ENCODE results near the gene SMIM10L2A. TPM values are rescaled to one million over a fixed set of nuclear protein-coding genes. Genes with fewer than 3 reads are reported as not detected.
"Not testable (repeated sequence)": the region's sequence is repeated elsewhere in the genome, so short reads cannot be mapped to it uniquely, and the experiment has no call there.

Gene SMIM10L2A
- total RNA-seq, 1 experiment from 2014 or later = not detected

- DNase-seq (ENCODE audit: low read depth in 1 of 2, low spot score in 2 of 2) = no peak
- Histone ChIP-seq H3K4me3 (no peak overlapping the region), H3K36me3 (no peaks in the 10 kb centered on the region), H3K27ac (no peak overlapping the region), H3K9me3 (replicated peaks) (no peaks in the 10 kb centered on the region), H3K4me1 (replicated peaks) (no peaks in the 10 kb centered on the region), H3K27me3 (replicated peaks) (no peaks in the 10 kb centered on the region)
Measured at GRCh38 chrX:135403374-135403773, 18.4 kb upstream of the SMIM10L2A start.

GRCh38 chrX:135406428-135406827 lies 15.3 kb upstream of the SMIM10L2A start:
- not testable (repeated sequence) for H3K27ac ChIP-seq; DNase-seq (ENCODE audit: low read depth in 1 of 2, low spot score in 2 of 2); H3K4me3 ChIP-seq; H3K9me3 ChIP-seq (replicated peaks); H3K4me1 ChIP-seq (replicated peaks); H3K27me3 ChIP-seq (replicated peaks); H3K36me3 ChIP-seq

DNA sequence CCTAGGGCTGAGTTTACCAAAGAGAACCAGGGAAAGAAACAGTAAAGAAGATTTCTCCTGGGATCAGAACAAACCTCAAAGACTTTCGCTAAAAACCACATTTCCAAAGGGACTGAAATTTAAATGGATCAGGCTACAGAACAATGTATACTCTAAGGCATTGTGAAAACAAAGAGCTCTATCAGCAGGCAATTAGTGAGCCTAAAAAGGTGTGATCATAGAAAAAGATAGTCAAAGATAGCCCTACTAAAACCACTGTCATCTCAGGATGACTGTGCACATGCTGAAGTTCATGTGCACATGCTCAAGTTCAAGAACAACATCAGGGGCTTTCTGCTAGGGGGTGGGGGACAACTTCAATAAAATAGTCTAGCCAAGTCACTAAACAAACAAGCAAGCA lies 12.9 kb upstream of the SMIM10L2A start:
- Histone ChIP-seq H3K27ac (no peak overlapping the region), H3K4me3 (no peak overlapping the region), H3K4me1 (replicated peaks) (no peaks in the 10 kb centered on the region), H3K9me3 (replicated peaks) (no peaks in the 10 kb centered on the region), H3K27me3 (replicated peaks) (no peaks in the 10 kb centered on the region), H3K36me3 (no peaks in the 10 kb centered on the region)
- DNase-seq (ENCODE audit: low read depth in 1 of 2, low spot score in 2 of 2) = no peak

GRCh38 chrX:135410861-135411627 lies 10.7 kb upstream of the SMIM10L2A start:
- Histone ChIP-seq H3K9me3 (replicated peaks) (no peaks in the 10 kb centered on the region), H3K27me3 (replicated peaks) (no peaks in the 10 kb centered on the region), H3K36me3 (no peaks in the 10 kb centered on the region), H3K27ac (no peak overlapping the region), H3K4me1 (replicated peaks) (no peaks in the 10 kb centered on the region), H3K4me3 (no peak overlapping the region)
- no peak for DNase-seq (ENCODE audit: low read depth in 1 of 2, low spot score in 2 of 2)

GRCh38 chrX:135411893-135412292 lies 9.9 kb upstream of the SMIM10L2A start:
- no peak overlapping the region for H3K4me3 ChIP-seq
- DNase-seq (ENCODE audit: low read depth in 1 of 2, low spot score in 2 of 2) = no peak

DNA sequence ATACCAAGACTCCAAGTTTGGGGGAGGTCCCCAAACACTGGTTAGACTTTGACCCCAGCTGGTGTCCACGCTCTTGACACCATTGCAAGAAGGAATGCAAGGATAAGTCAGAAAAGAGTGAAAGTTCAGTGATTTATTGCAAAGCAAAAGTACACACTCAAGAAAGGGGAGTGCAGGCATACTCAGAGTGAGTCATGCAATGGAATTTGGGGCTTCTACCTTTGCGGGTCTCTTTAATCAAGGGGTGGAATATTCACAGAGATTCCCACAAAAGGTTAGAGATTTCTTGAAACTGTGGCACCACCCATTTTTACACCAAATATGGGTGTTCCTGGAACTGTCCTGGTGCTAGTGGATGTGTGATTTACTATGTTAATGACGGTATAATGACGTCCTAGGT lies 5.2 kb upstream of the SMIM10L2A start:
- Histone ChIP-seq H3K4me1 (replicated peaks) (no peaks in the 10 kb centered on the region), H3K4me3 (no peak overlapping the region), H3K9me3 (replicated peaks) (no peaks in the 10 kb centered on the region), H3K27ac (no peak overlapping the region), H3K27me3 (replicated peaks) (no peaks in the 10 kb centered on the region), H3K36me3 (no peaks in the 10 kb centered on the region)
- DNase-seq (ENCODE audit: low read depth in 1 of 2, low spot score in 2 of 2) = no peak

More at GRCh38 chrX:135411893-135412292, 9.9 kb upstream of the SMIM10L2A start:
- Histone ChIP-seq H3K9me3 (replicated peaks) (no peaks in the 10 kb centered on the region), H3K27ac (no peak overlapping the region), H3K4me1 (replicated peaks) (no peaks in the 10 kb centered on the region), H3K27me3 (replicated peaks) (no peaks in the 10 kb centered on the region), H3K36me3 (no peaks in the 10 kb centered on the region)

DNA sequence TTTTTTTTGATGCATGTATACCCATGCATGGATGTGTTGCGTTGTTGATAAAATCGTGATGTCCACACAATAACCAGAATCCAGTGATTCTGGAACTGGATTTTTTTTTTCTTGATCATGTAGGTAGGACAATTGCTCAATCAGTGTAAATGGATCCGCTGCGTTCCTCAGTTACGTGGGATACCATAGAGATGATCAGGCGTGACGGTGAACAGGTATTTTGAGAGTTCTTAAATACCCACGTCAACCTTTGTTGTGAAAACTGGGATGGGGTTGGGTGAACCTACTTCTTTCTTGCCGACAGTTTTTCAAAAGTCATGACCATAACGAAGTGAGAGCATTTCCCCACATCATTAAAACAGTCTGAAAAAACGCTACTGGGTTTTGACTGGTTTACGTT lies 913 bp upstream of the SMIM10L2A start:
- H3K4me1 ChIP-seq (replicated peaks) = no peaks in the 10 kb centered on the region
- no peaks in the 10 kb centered on the region for H3K9me3 ChIP-seq (replicated peaks)
- no peak for DNase-seq (ENCODE audit: low read depth in 1 of 2, low spot score in 2 of 2)

GRCh38 chrX:135421537-135421931 lies 210 bp upstream of the SMIM10L2A start:
- H3K27ac ChIP-seq = no peak overlapping the region
- no peaks in the 10 kb centered on the region for H3K27me3 ChIP-seq (replicated peaks)
- H3K4me1 ChIP-seq (replicated peaks) = no peaks in the 10 kb centered on the region
- H3K4me3 ChIP-seq = peak overlapping the region; percentile 30
- H3K36me3 ChIP-seq = no peaks in the 10 kb centered on the region
- no peaks in the 10 kb centered on the region for H3K9me3 ChIP-seq (replicated peaks)
- peak; percentile 4 to 48 for DNase-seq (ENCODE audit: low read depth in 1 of 2, low spot score in 2 of 2)

More for the DNA sequence above, 913 bp upstream of the SMIM10L2A start:
- H3K27me3 ChIP-seq (replicated peaks) = no peaks in the 10 kb centered on the region
- H3K36me3 ChIP-seq = no peaks in the 10 kb centered on the region
- H3K4me3 ChIP-seq = no peak overlapping the region
- no peak overlapping the region for H3K27ac ChIP-seq

GRCh38 chrX:135422810-135423168 lies 1.0 kb downstream of the SMIM10L2A start:
- not testable (repeated sequence) for H3K9me3 ChIP-seq (replicated peaks); H3K4me3 ChIP-seq; DNase-seq (ENCODE audit: low read depth in 1 of 2, low spot score in 2 of 2); H3K27ac ChIP-seq; H3K36me3 ChIP-seq; H3K27me3 ChIP-seq (replicated peaks); H3K4me1 ChIP-seq (replicated peaks)

DNA sequence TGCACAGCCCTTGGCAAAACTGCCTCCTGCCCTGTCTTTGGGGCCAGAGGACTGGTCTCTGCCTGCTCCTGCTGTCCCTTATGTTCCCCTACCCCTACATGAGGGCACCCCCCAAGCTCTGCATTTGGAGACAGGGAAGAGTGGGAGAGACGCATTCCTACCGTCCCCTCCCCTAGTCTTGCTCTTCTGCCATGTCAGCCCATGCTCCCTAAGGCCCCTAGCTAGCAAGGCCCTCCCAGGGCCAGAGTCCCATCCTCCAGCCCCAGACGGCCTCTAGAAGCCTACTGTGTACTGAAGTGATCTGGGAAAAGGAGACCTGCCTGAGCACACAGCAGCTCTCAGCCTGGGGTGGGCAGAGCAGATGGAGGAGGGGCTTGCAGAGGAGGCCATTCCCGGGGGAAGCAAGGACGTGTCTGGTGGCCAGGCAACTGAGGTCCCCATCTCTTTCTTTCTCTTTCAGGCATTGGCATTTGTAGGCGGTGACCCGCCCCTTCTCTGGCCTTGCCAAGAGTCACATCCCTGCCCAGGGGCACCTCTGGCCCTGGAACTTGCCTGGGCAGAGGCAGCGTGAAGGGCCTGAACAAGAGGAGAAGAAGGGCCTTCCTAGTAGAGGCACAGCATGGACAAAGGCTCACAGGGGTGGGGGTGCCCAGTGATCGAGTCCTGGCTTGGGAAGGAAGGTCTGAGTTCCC lies 1.6 kb downstream of the SMIM10L2A start:
- H3K4me1 ChIP-seq (replicated peaks); H3K36me3 ChIP-seq; H3K9me3 ChIP-seq (replicated peaks); DNase-seq (ENCODE audit: low read depth in 1 of 2, low spot score in 2 of 2); H3K4me3 ChIP-seq; H3K27ac ChIP-seq; H3K27me3 ChIP-seq (replicated peaks): not testable (repeated sequence)

- Histone ChIP-seq H3K36me3 (no peaks in the 10 kb centered on the region), H3K4me1 (replicated peaks) (no peaks in the 10 kb centered on the region), H3K27ac (no peak overlapping the region), H3K9me3 (replicated peaks) (no peaks in the 10 kb centered on the region), H3K27me3 (replicated peaks) (no peaks in the 10 kb centered on the region), H3K4me3 (no peak overlapping the region)
- DNase-seq (ENCODE audit: low read depth in 1 of 2, low spot score in 2 of 2) = no peak
Measured at GRCh38 chrX:135424469-135424868, 2.7 kb downstream of the SMIM10L2A start.

- no peaks in the 10 kb centered on the region for H3K36me3 ChIP-seq
- H3K27ac ChIP-seq = no peak overlapping the region
- no peak overlapping the region for H3K4me3 ChIP-seq
- H3K27me3 ChIP-seq (replicated peaks) = no peaks in the 10 kb centered on the region
- no peak for DNase-seq (ENCODE audit: low read depth in 1 of 2, low spot score in 2 of 2)
- H3K4me1 ChIP-seq (replicated peaks) = no peaks in the 10 kb centered on the region
- H3K9me3 ChIP-seq (replicated peaks) = no peaks in the 10 kb centered on the region
Measured at GRCh38 chrX:135425026-135425965, 3.6 kb downstream of the SMIM10L2A start.

GRCh38 chrX:135429429-135429828 lies 7.7 kb downstream of the SMIM10L2A start:
- Histone ChIP-seq H3K36me3 (no peaks in the 10 kb centered on the region), H3K4me3 (no peak overlapping the region), H3K27ac (no peak overlapping the region), H3K4me1 (replicated peaks) (no peaks in the 10 kb centered on the region), H3K9me3 (replicated peaks) (no peaks in the 10 kb centered on the region), H3K27me3 (replicated peaks) (no peaks in the 10 kb centered on the region)
- no peak for DNase-seq (ENCODE audit: low read depth in 1 of 2, low spot score in 2 of 2)

DNA sequence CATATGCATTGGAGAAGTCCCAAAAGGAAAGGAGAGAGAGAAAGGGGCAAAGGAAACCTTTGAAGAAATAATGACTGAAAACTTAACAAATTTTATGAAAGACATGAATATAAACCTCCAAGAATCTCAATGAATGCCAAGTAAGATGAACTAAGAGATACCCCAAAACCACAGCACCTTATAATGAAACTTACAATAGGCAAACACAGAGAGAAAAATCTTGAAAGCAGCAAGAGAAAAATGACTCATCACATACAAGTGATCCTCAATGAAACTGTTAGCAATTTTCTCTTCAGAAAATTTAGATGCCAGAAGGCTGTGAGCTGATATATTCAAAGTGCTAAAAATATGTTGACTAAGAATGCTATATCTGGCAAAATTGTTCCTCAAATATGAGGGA lies 10.1 kb downstream of the SMIM10L2A start:
- H3K36me3 ChIP-seq = no peaks in the 10 kb centered on the region
- no peaks in the 10 kb centered on the region for H3K27me3 ChIP-seq (replicated peaks)
- no peak overlapping the region for H3K27ac ChIP-seq
- DNase-seq (ENCODE audit: low read depth in 1 of 2, low spot score in 2 of 2) = no peak
- no peak overlapping the region for H3K4me3 ChIP-seq
- H3K4me1 ChIP-seq (replicated peaks) = no peaks in the 10 kb centered on the region
- no peaks in the 10 kb centered on the region for H3K9me3 ChIP-seq (replicated peaks)

Measured in SJSA1 (cell line).